B cell (primary cell): ENCODE measurements around the gene CERCAM. TPM values are rescaled to one million over a fixed set of nuclear protein-coding genes. Genes with fewer than 3 reads are reported as not detected.

Experiments
- ATAC-seq: fragments of 200-7000 bp; cut with Tn5 transposase; one replicate; pipeline ENCODE4 v1.10.0; 2021; ENCODE audit warnings: low read depth, mild to moderate bottlenecking, moderate number of reproducible peaks, moderate library complexity
- CTCF ChIA-PET: fragments of 350-600 bp; sonication (Branson Sonifier 250); formaldehyde crosslinking; loops from one replicate; lab custom pipeline; 2021; ENCODE audit warnings: antibody characterized with exemption, inconsistent platforms; lab: Charles Lee
- POLR2A ChIA-PET: fragments of 350-600 bp; sonication (Branson Sonifier 250); formaldehyde crosslinking; loops from one replicate; lab custom pipeline; 2021; ENCODE audit warnings: antibody characterized with exemption; lab: Charles Lee
- DNase-seq: peaks from one replicate; pipeline ENCODE4 v3.0.0; 2013
- H2AFZ ChIP-seq: 2 replicates; pipeline ENCODE4 v1.6.1; 2012; ENCODE audit warnings: mild to moderate bottlenecking, low read depth, low read length; ENCODE audit not compliant: insufficient read depth, poor library complexity, severe bottlenecking
- H3K27ac ChIP-seq, 2 donors: 1 replicate in 1 of 2; 2 replicates in 1 of 2; pipeline ENCODE4 v1.5.1; 2012 to 2013; ENCODE audit warnings: low read length in 2 of 2, mild to moderate bottlenecking in 2 of 2, moderate library complexity in 1 of 2
- H3K27me3 ChIP-seq, 4 experiments: fragments of 200-600 bp in 1 of 4; sonication (generic) in 1 of 4; replicated peaks in 1 of 4; 1 replicate in 2 of 4; 2 replicates in 2 of 4; pipeline versions ENCODE4 v1.6.1 to v1.7.0; 2013 to 2016; ENCODE audit warnings: low read length in 3 of 4, mild to moderate bottlenecking in 2 of 4, mixed read lengths in 1 of 4, moderate library complexity in 1 of 4; ENCODE audit not compliant: insufficient read depth in 4 of 4, control insufficient read depth in 3 of 4; ENCODE audit errors: control extremely low read depth in 1 of 4
- H3K36me3 ChIP-seq, 2 experiments: replicated peaks in 1 of 2; 1 replicate in 1 of 2; 2 replicates in 1 of 2; pipeline versions ENCODE4 v1.6.1 to v1.7.1; 2013; ENCODE audit warnings: low read length in 1 of 2; ENCODE audit not compliant: insufficient read depth in 2 of 2, control insufficient read depth in 1 of 2; ENCODE audit errors: control extremely low read depth in 1 of 2, extremely low read depth in 1 of 2
- H3K4me1 ChIP-seq, 2 donors: fragments of 200-600 bp in 1 of 2; sonication (generic) in 1 of 2; 1 replicate in 1 of 2; 2 replicates in 1 of 2; pipeline versions ENCODE4 v1.5.1 to v1.6.1; 2013 to 2017; ENCODE audit warnings: low read length in 2 of 2; ENCODE audit not compliant: control insufficient read depth in 2 of 2, insufficient read depth in 2 of 2
- H3K4me2 ChIP-seq: replicated peaks from 2 replicates; pipeline ENCODE3; 2012; ENCODE audit warnings: mild to moderate bottlenecking, low read depth, low read length; ENCODE audit not compliant: poor library complexity, severe bottlenecking
- H3K4me3 ChIP-seq, 5 experiments: fragments of 200-600 bp in 1 of 5; sonication (generic) in 1 of 5; 1 replicate in 3 of 5; 2 replicates in 2 of 5; pipeline versions ENCODE4 v1.5.1 to v1.7.0; 2011 to 2016; ENCODE audit warnings: low read length in 4 of 5, mild to moderate bottlenecking in 4 of 5, low read depth in 2 of 5, control low read depth in 1 of 5, moderate library complexity in 1 of 5; ENCODE audit not compliant: insufficient read depth in 1 of 5; ENCODE audit errors: control extremely low read depth in 1 of 5, extremely low read depth in 1 of 5
- H3K79me2 ChIP-seq: fragments of 200-600 bp; sonication (generic); one replicate; pipeline ENCODE4 v1.6.0; 2016; ENCODE audit warnings: low read length; ENCODE audit not compliant: control insufficient read depth, insufficient read depth
- H3K9ac ChIP-seq: fragments of 200-600 bp; sonication (generic); 2 replicates; pipeline ENCODE4 v1.6.1; 2017; ENCODE audit warnings: mild to moderate bottlenecking, low read length, moderate library complexity
- H3K9me3 ChIP-seq, 3 donors: one replicate each; pipeline versions ENCODE4 v1.6.1 to v1.7.1; 2013; ENCODE audit warnings: low read length in 2 of 3; ENCODE audit not compliant: control insufficient read depth in 2 of 3, insufficient read depth in 1 of 3; ENCODE audit errors: control extremely low read depth in 1 of 3
- H4K20me1 ChIP-seq: 2 replicates; pipeline ENCODE4 v1.6.0; 2012; ENCODE audit warnings: mild to moderate bottlenecking, low read length; ENCODE audit not compliant: insufficient read depth, control insufficient read depth, poor library complexity, severe bottlenecking
- H3K27ac Mint-ChIP-seq: one replicate; pipeline ENCODE4 v1.8.0; 2021; ENCODE audit warnings: mixed read lengths
- H3K27me3 Mint-ChIP-seq: one replicate; pipeline ENCODE4 v1.8.0; 2021; ENCODE audit warnings: mixed read lengths
- H3K4me1 Mint-ChIP-seq: one replicate; pipeline ENCODE4 v1.8.0; 2021; ENCODE audit warnings: mixed read lengths
- H3K4me3 Mint-ChIP-seq: one replicate; pipeline ENCODE4 v1.8.0; 2021; ENCODE audit warnings: mixed read lengths
- H3K9me3 Mint-ChIP-seq: one replicate; pipeline ENCODE4 v1.8.0; 2022; ENCODE audit warnings: mixed read lengths; ENCODE audit not compliant: insufficient read depth
- EZH2 ChIP-seq: IDR thresholded peaks from 2 replicates; pipeline ENCODE4 v1.6.1; 2012; ENCODE audit warnings: borderline replicate concordance, low read depth, mild to moderate bottlenecking, moderate library complexity, low read length; ENCODE audit not compliant: insufficient read depth, poor library complexity, severe bottlenecking
- WGBS: methylation state at CpG from one replicate; pipeline ENCODE4 v1.1.5; 2013; ENCODE audit warnings: missing lambda C conversion rate; ENCODE audit not compliant: insufficient coverage; 5-methylcytosine and 5-hydroxymethylcytosine counted together
- intact Hi-C: fragments of 100-400 bp; cut with micrococcal nuclease; formaldehyde crosslinking; loops from one replicate; pipeline ENCODE4 v1.10.0; 2022
- polyA plus RNA-seq: library from polyadenylated mRNA; depleted of rRNA; stranded (reverse); fragments of >200 nt; gene quantifications from 2 replicates; pipeline ENCODE4 v1.2.3, GENCODE V29; 2012
- total RNA-seq, 2 donors: library from RNA; stranded (reverse); fragments of 120-200 nt in 1 of 2; gene quantifications; 1 replicate in 1 of 2; 2 replicates in 1 of 2; pipeline versions ENCODE4 v1.2.3 to v1.2.4, GENCODE V29; 2013 to 2022
- TF ChIP-seq, protein P1 (sequence below): fragments of 200-600 bp; IDR thresholded peaks from one replicate; pipeline ENCODE4 v1.8.0; 2022; ENCODE audit warnings: antibody characterized with exemption, mild to moderate bottlenecking

The CERCAM gene
- total and polyA plus RNA-seq, 2 donors (not counting 1 experiment from before 2014, with no cell fraction given): 2.4 to 3.8 TPM

DNA sequence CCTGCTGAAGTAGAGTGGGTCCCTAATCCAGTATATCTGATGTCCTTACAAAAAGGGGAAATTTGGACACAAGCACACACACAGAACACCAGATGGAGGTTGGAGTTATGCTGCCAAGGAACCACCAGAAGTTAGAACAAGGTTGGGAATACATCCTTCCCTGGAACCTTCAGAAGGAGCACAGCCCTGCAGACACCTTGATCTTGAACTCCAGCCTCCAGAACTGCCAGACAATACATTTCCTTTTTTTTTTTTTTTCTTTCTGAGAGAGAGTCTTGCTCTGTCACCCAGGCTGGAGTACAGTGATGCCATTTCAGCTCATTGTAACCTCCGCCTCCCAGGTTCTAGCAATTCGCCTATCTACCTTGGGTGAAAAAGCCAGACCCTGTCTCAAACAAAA is 28.1 kb downstream of the CERCAM start:
- Histone ChIP-seq H3K9me3 (no peaks in the 10 kb centered on the region), H3K4me2 (no peak overlapping the region), H4K20me1 (no peaks in the 10 kb centered on the region), H3K36me3 (no peaks in the 10 kb centered on the region), H3K4me1 (no peaks in the 10 kb centered on the region), H3K9ac (no peak overlapping the region), H3K27me3 (no peaks in the 10 kb centered on the region), H2AFZ (no peak overlapping the region), H3K27ac (no peak overlapping the region), H3K79me2 (no peaks in the 10 kb centered on the region), H3K4me3 (no peak overlapping the region)
- no peak for ATAC-seq
- Mint-ChIP-seq H3K27ac (no peak overlapping the region), H3K4me3 (no peak overlapping the region), H3K27me3 (no peaks in the 10 kb centered on the region), H3K9me3 (no peaks in the 10 kb centered on the region), H3K4me1 (no peaks in the 10 kb centered on the region)
- no CpG with 5 or more reads among the region's 2 CpGs for WGBS
- CTCF ChIA-PET: interaction anchor here (1.1 kb wide), 1 partner anchor 12 kb away, joined by 3 read pairs; no protein-coding TSS in a partner anchor
- DNase-seq: no peak
- TF ChIP-seq, protein P1, sequence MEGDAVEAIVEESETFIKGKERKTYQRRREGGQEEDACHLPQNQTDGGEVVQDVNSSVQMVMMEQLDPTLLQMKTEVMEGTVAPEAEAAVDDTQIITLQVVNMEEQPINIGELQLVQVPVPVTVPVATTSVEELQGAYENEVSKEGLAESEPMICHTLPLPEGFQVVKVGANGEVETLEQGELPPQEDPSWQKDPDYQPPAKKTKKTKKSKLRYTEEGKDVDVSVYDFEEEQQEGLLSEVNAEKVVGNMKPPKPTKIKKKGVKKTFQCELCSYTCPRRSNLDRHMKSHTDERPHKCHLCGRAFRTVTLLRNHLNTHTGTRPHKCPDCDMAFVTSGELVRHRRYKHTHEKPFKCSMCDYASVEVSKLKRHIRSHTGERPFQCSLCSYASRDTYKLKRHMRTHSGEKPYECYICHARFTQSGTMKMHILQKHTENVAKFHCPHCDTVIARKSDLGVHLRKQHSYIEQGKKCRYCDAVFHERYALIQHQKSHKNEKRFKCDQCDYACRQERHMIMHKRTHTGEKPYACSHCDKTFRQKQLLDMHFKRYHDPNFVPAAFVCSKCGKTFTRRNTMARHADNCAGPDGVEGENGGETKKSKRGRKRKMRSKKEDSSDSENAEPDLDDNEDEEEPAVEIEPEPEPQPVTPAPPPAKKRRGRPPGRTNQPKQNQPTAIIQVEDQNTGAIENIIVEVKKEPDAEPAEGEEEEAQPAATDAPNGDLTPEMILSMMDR: no peak
- intact Hi-C loops: no loop called here
- POLR2A ChIA-PET: no interaction called here

DNA sequence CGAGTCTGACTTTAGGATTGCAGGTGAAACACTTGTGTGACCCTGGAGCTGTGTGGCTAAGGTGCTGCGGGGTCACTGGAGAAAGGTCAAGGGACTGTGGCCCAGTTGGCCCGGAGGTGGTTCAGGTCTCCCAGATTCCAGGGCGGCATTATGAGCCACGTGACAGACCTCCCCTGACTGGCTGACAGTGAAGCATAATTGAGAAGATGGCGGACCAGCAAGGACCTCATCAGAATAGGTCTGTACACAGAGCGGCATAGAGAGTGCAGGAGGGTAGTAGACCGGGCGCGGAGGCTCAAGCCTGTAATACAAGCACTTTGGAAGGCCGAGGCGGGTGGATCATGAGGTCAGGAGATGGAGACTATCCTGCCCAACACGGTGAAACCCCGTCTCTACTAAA is 34.3 kb downstream of the CERCAM start:
- ATAC-seq (no peak), DNase-seq (no peak)
- no peak overlapping the region for H3K27ac ChIP-seq
- H3K79me2 ChIP-seq: peaks cover 30% of the 10 kb centered on the region
- no peak overlapping the region for H3K4me2 ChIP-seq
- H3K4me1 Mint-ChIP-seq: peaks cover 18% of the 10 kb centered on the region
- H3K9ac ChIP-seq: no peak overlapping the region
- H2AFZ ChIP-seq: no peak overlapping the region
- ChIA-PET CTCF (interaction anchor here (0.6 to 1.7 kb wide), 4 partner anchors 17 to 321 kb away, joined by 3 to 5 read pairs (median 4); partner anchors contain the start of gene CERCAM), POLR2A (interaction anchor here (1.6 kb wide), 1 partner anchor 34 kb away, joined by 5 read pairs; the partner anchor contains the start of gene CERCAM)
- peak overlapping the region; percentile 35 for H3K27ac Mint-ChIP-seq
- no peaks in the 10 kb centered on the region for H3K27me3 Mint-ChIP-seq
- no peaks in the 10 kb centered on the region for H3K27me3 ChIP-seq
- no peaks in the 10 kb centered on the region for H3K9me3 Mint-ChIP-seq
- peaks cover 8 to 13% of the 10 kb centered on the region in 2 donors for H3K4me1 ChIP-seq
- peaks cover 22% of the 10 kb centered on the region for H4K20me1 ChIP-seq
- H3K4me3 ChIP-seq: no peak overlapping the region
- H3K4me3 Mint-ChIP-seq: peak overlapping the region; percentile 74
- intact Hi-C loops: loop anchor here (5.0 kb wide), 2 partner anchors 232 to 427 kb away; partner anchors contain the start of genes KYAT1, LRRC8A and SET
- peaks cover 0 to 7% of the 10 kb centered on the region in 2 experiments for H3K36me3 ChIP-seq
- TF ChIP-seq EZH2: no peak
- TF ChIP-seq, protein P1: no peak
- H3K9me3 ChIP-seq: no peaks in the 10 kb centered on the region
- 95% methylated on average over 9 of the region's 14 CpGs for WGBS
